Stimulated activated effector memory CD8-positive, alpha-beta T cell treated with anti-CD3 and anti-CD28 coated beads, Interleukin-12 subunit alpha, Interleukin-12 subunit beta, amount 100 ng/mL, for 72 hours (primary cell): ENCODE data around the gene LGALS8.
A peak's percentile ranks its signal among the peaks of the same experiment; 100 is the strongest.
"Not testable (repeated sequence)": the region's sequence is repeated elsewhere in the genome, so short reads cannot be mapped to it uniquely, and the experiment has no call there.

Experiments used
- ATAC-seq: fragments of 150-1000 bp; cut with Tn5 transposase; 2 replicates; pipeline ENCODE4 v1.10.0; 2021
- DNase-seq, 2 donors: peaks; one replicate each; pipeline ENCODE4 v3.0.0; 2021 to 2022; ENCODE audit warnings: low spot score in 2 of 2
- H3K27ac Mint-ChIP-seq: one replicate; pipeline ENCODE4 v1.8.0; 2022; ENCODE audit warnings: mild to moderate bottlenecking, mixed read lengths
- H3K36me3 Mint-ChIP-seq: one replicate; pipeline ENCODE4 v1.8.0; 2022; ENCODE audit warnings: mild to moderate bottlenecking, mixed read lengths
- H3K4me1 Mint-ChIP-seq: one replicate; pipeline ENCODE4 v1.8.0; 2022; ENCODE audit warnings: mixed read lengths
- H3K4me3 Mint-ChIP-seq: one replicate; pipeline ENCODE4 v1.8.0; 2022; ENCODE audit warnings: mild to moderate bottlenecking, mixed read lengths
- H3K9me3 Mint-ChIP-seq: one replicate; pipeline ENCODE4 v1.8.0; 2022; ENCODE audit warnings: mixed read lengths

LGALS8 gene

DNA sequence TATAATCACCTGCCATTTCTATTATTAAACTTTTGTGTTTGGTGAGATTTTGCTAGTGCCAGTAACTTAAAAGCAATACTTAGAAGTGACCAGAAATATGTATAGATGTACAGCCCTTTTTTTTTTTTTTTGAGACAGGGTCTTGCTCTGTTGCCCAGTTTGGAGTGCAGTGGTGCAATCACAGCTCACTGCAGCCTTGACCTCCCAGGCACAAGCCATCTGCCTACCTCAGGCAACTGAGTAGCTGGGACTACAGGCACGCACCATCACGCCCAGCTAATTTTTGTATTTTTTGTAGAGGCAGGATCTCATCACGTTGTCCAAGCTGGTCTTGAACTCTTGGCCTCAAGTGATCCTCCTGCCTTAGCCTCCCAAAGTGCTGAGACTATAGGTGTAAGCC is 56.6 kb downstream of the LGALS8 start:
- H3K36me3 Mint-ChIP-seq, result peaks cover 100% of the 10 kb centered on the region
- not testable (repeated sequence) for H3K27ac Mint-ChIP-seq, ATAC-seq, H3K4me1 Mint-ChIP-seq, H3K9me3 Mint-ChIP-seq, DNase-seq, H3K4me3 Mint-ChIP-seq

DNA sequence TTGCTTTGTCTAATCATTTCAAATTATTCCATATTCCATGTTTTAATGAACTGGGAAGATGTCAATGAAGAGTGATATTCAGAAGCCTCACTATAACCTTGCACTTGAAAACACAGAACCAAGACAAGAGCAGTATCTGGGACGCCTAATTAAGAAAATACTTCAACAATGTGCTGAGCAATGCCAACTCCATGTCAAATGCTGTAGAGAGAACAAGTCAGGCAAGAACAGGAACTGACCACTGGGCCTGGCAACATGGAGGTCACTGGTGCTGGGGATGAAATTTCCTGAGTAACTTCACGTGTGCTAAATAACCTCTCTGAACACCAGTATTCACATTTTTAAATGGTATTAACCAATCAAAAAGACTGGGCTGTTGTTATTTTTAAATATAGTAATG is 57.7 kb downstream of the LGALS8 start:
- Mint-ChIP-seq H3K27ac (no peak overlapping the region), H3K4me1 (no peaks in the 10 kb centered on the region), H3K4me3 (no peak overlapping the region), H3K36me3 (peaks cover 100% of the 10 kb centered on the region), H3K9me3 (no peaks in the 10 kb centered on the region)
- no peak for ATAC-seq
- DNase-seq, result no peak

DNA sequence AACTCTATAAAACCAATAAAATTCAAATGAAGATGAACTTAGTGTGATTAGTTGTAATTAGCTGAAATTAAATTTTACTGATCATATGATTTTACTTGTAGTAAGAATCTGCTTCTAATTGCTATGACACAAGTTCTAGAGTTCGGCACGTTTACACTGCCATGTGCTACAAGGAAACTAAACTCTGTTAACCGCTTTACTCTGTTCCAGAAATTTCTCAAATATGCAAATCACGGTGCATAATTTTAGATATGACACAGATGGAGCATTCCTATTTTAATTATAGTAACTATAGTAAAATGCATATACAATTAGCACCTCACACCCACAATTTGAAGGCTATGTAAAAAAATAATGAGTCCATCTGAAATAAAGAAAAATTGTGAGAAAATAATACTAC is 65.7 kb downstream of the LGALS8 start:
- Mint-ChIP-seq H3K4me1 (no peaks in the 10 kb centered on the region), H3K27ac (no peak overlapping the region), H3K9me3 (no peaks in the 10 kb centered on the region), H3K4me3 (no peak overlapping the region), H3K36me3 (peaks cover 100% of the 10 kb centered on the region)
- DNase-seq (no peak), ATAC-seq (no peak)

DNA sequence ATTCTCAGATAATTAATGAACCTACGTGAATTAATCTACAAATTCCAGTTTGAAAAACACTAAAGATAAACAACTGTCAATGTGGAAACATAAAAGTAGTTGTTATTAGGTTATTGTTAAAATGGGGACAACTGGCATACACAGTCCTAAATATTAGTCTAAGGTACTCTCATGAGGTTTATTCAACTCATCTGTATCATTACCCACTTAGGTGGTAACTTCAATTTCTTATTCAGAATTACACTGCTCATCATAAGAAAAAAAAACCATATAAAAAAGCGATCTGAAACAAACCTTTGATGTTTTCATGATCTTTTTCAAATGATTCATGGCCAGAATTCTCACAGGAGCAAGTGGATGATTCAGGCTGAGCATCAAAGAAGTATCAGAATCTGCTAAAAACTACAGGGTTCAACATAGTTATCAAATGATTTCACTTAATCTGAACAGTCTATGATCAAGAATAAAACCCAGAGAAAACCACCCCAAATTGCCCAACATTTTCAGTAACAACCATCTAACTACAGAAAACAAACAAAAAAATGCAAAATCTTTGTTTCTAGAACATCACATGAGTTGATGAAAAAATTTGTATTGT is 66.9 kb downstream of the LGALS8 start:
- Mint-ChIP-seq H3K27ac (no peak overlapping the region), H3K36me3 (peaks cover 100% of the 10 kb centered on the region)
- no peak for ATAC-seq

DNA sequence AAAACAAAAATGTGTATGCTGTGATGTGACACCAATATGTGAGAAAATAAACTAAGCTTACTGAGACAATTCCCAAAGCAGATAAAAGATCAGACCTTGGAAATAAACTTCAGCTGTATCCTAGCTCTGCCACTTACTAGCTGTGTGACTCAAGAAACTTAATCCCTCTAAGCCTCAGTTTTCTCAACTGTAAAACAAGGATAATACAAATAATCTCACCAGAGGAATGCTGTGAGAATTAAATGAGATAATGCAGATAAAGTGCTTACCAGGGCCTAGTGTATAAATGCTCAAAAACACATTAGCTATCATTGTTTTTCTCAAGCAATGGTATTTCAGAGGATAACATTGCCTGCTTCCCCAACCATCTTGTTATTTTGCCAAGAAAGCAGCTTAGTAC is 78.4 kb downstream of the LGALS8 start:
- Mint-ChIP-seq H3K4me1 (peaks cover 14% of the 10 kb centered on the region), H3K4me3 (peak overlapping the region; percentile 80), H3K9me3 (no peaks in the 10 kb centered on the region), H3K27ac (no peak overlapping the region), H3K36me3 (peaks cover 71% of the 10 kb centered on the region)
- no peak for DNase-seq
- no peak for ATAC-seq

More for the DNA sequence above, 66.9 kb downstream of the LGALS8 start:
- Mint-ChIP-seq H3K9me3 (no peaks in the 10 kb centered on the region), H3K4me3 (no peak overlapping the region), H3K4me1 (no peaks in the 10 kb centered on the region)
- DNase-seq, result no peak
